GM23338 (cell line): ENCODE data around the gene RPL36A. TPM values are rescaled to one million over a fixed set of nuclear protein-coding genes. Genes with fewer than 3 reads are reported as not detected.
A peak's percentile ranks its signal among the peaks of the same experiment; 100 is the strongest.

Experiments
- ATAC-seq: fragments of 200-7000 bp; cut with Tn5 transposase; 3 replicates; pipeline ENCODE4 v1.9.1; 2020
- DNase-seq: peaks from one replicate; pipeline ENCODE4 v3.0.0-alpha.2; 2015; ENCODE audit warnings: low spot score
- H2AFZ ChIP-seq: fragments of 200-600 bp; sonication (generic); 2 replicates; pipeline ENCODE4 v1.8.0; 2016; ENCODE audit warnings: antibody characterized with exemption, mild to moderate bottlenecking, moderate library complexity
- H3F3A ChIP-seq: fragments of 200-600 bp; sonication (generic); replicated peaks from 2 replicates; pipeline ENCODE4 v1.8.0; 2017; ENCODE audit warnings: antibody characterized with exemption, mixed run types, low read depth
- H3K27ac ChIP-seq: fragments of 200-600 bp; sonication (generic); 2 replicates; pipeline ENCODE4 v1.6.1; 2016; ENCODE audit warnings: low read depth
- H3K27me3 ChIP-seq: fragments of 200-600 bp; sonication (generic); 2 replicates; pipeline ENCODE4 v1.8.0; 2016; ENCODE audit warnings: mild to moderate bottlenecking, mixed run types, moderate library complexity; ENCODE audit not compliant: insufficient read depth
- H3K36me3 ChIP-seq: fragments of 200-600 bp; sonication (generic); 2 replicates; pipeline ENCODE4 v1.8.0; 2016; ENCODE audit warnings: mild to moderate bottlenecking; ENCODE audit not compliant: insufficient read depth
- H3K4me1 ChIP-seq: fragments of 200-600 bp; sonication (generic); 2 replicates; pipeline ENCODE4 v1.8.0; 2016; ENCODE audit warnings: mild to moderate bottlenecking, moderate library complexity; ENCODE audit not compliant: insufficient read depth
- H3K4me2 ChIP-seq: fragments of 200-600 bp; sonication (generic); 2 replicates; pipeline ENCODE4 v1.7.1; 2017; ENCODE audit warnings: mixed run types
- H3K4me3 ChIP-seq: fragments of 200-600 bp; sonication (generic); 2 replicates; pipeline ENCODE4 v1.6.1; 2016; ENCODE audit warnings: mixed run types
- H3K79me2 ChIP-seq: fragments of 200-600 bp; sonication (generic); replicated peaks from 2 replicates; pipeline ENCODE4 v1.8.0; 2017; ENCODE audit warnings: mild to moderate bottlenecking; ENCODE audit not compliant: insufficient read depth
- H3K9me2 ChIP-seq: fragments of 200-600 bp; sonication (generic); 2 replicates; pipeline ENCODE4 v1.8.0; 2017; ENCODE audit not compliant: insufficient read depth
- H4K20me1 ChIP-seq: fragments of 200-600 bp; sonication (generic); replicated peaks from 2 replicates; pipeline ENCODE4 v1.8.0; 2017; ENCODE audit warnings: mild to moderate bottlenecking; ENCODE audit not compliant: insufficient read depth
- H3K27ac Mint-ChIP-seq: 2 replicates; pipeline ENCODE4 v1.8.0; 2020; ENCODE audit warnings: inconsistent platforms, mild to moderate bottlenecking, moderate library complexity, mixed read lengths
- H3K27me3 Mint-ChIP-seq: 3 replicates; pipeline ENCODE4 v1.8.0; 2022; ENCODE audit warnings: low read depth, mild to moderate bottlenecking, moderate library complexity, mixed read lengths, inconsistent platforms; ENCODE audit not compliant: insufficient read depth, poor library complexity
- H3K36me3 Mint-ChIP-seq: 3 replicates; pipeline ENCODE4 v1.8.0; 2021; ENCODE audit warnings: low read depth, mild to moderate bottlenecking, inconsistent platforms, moderate library complexity, mixed read lengths
- H3K4me1 Mint-ChIP-seq: 3 replicates; pipeline ENCODE4 v1.8.0; 2020; ENCODE audit warnings: mild to moderate bottlenecking, inconsistent platforms, mixed read lengths
- H3K4me3 Mint-ChIP-seq: 3 replicates; pipeline ENCODE4 v1.8.0; 2021; ENCODE audit warnings: moderate library complexity, mild to moderate bottlenecking, inconsistent platforms, mixed read lengths
- H3K9me3 Mint-ChIP-seq: 3 replicates; pipeline ENCODE4 v1.8.0; 2020; ENCODE audit warnings: moderate library complexity, mild to moderate bottlenecking, inconsistent platforms, mixed read lengths
- JUNB ChIP-seq: IDR thresholded peaks from one replicate; pipeline ENCODE4 v1.6.1; 2016; ENCODE audit warnings: antibody characterized with exemption; ENCODE audit not compliant: unreplicated experiment
- NANOG ChIP-seq: IDR thresholded peaks from 2 replicates; pipeline ENCODE4 v1.6.1; 2016; ENCODE audit warnings: antibody characterized with exemption, borderline replicate concordance
- ZNF114 ChIP-seq: fragments of 250-450 bp; sonication (Bioruptor Pico); IDR thresholded peaks from 2 replicates; pipeline ENCODE4 v1.5.0; 2020; ENCODE audit warnings: mild to moderate bottlenecking, moderate library complexity
- ZNF331 ChIP-seq: fragments of 250-450 bp; sonication (Bioruptor Pico); IDR thresholded peaks from 2 replicates; pipeline ENCODE4 v1.5.0; 2020; ENCODE audit warnings: low read depth, mild to moderate bottlenecking, moderate library complexity
- ZNF462 ChIP-seq: fragments of 250-450 bp; sonication (Bioruptor Pico); IDR thresholded peaks from 2 replicates; pipeline ENCODE4 v1.5.0; 2020; ENCODE audit warnings: mild to moderate bottlenecking, moderate library complexity
- polyA plus RNA-seq: library from polyadenylated mRNA; unstranded; fragments of >200 nt; fragmentation: Nextera tagmentation; extraction: Ambion mirVana; gene quantifications from 2 replicates; pipeline ENCODE4 v1.2.1, GENCODE V29; 2016
- total RNA-seq: library from RNA; depleted of rRNA; stranded (reverse); fragments of >200 nt; shearing (Covaris generic); gene quantifications from 2 replicates; pipeline ENCODE4 v1.2.3, GENCODE V29; 2014
- TF ChIP-seq, protein P1 (sequence below), 2 experiments: fragments of 200-600 bp in 1 of 2; sonication (generic) in 1 of 2; conservative IDR thresholded peaks; 2 replicates each; pipeline versions ENCODE4 v1.5.1 to v1.6.1; 2016 to 2017; ENCODE audit warnings: antibody characterized with exemption in 2 of 2, low read depth in 2 of 2, mild to moderate bottlenecking in 2 of 2, moderate library complexity in 1 of 2
- TF ChIP-seq, protein P2 (sequence below): IDR thresholded peaks from 2 replicates; pipeline ENCODE4 v1.6.1; 2016; ENCODE audit warnings: antibody characterized with exemption

RPL36A gene
- total and polyA plus RNA-seq, 2 experiments from 2014 or later, result 901 to 1,348 TPM

GRCh38 chrX:101357166-101357795 lies 33.5 kb upstream of the RPL36A start:
- Histone ChIP-seq H4K20me1 (no peaks in the 10 kb centered on the region), H3K27ac (no peak overlapping the region), H3K36me3 (no peaks in the 10 kb centered on the region), H3K27me3 (no peaks in the 10 kb centered on the region), H3K4me2 (no peak overlapping the region), H3K9me2 (no peaks in the 10 kb centered on the region), H3K4me3 (no peak overlapping the region), H2AFZ (0 out of 2 replicates have a peak overlapping the region, but pooled peaks have one; percentile 23), H3K4me1 (no peaks in the 10 kb centered on the region), H3K79me2 (no peaks in the 10 kb centered on the region), H3F3A (no peaks in the 10 kb centered on the region)
- TF ChIP-seq, protein P1, sequence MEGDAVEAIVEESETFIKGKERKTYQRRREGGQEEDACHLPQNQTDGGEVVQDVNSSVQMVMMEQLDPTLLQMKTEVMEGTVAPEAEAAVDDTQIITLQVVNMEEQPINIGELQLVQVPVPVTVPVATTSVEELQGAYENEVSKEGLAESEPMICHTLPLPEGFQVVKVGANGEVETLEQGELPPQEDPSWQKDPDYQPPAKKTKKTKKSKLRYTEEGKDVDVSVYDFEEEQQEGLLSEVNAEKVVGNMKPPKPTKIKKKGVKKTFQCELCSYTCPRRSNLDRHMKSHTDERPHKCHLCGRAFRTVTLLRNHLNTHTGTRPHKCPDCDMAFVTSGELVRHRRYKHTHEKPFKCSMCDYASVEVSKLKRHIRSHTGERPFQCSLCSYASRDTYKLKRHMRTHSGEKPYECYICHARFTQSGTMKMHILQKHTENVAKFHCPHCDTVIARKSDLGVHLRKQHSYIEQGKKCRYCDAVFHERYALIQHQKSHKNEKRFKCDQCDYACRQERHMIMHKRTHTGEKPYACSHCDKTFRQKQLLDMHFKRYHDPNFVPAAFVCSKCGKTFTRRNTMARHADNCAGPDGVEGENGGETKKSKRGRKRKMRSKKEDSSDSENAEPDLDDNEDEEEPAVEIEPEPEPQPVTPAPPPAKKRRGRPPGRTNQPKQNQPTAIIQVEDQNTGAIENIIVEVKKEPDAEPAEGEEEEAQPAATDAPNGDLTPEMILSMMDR (conservative IDR thresholded peaks at IDR 0.05; ENCODE audit: low read depth in 2 of 2), result peak in 1 of 2 experiments; percentile 32; a peak in 3 of 4 replicates
- TF ChIP-seq JUNB, result no peak
- peak; percentile 49 for DNase-seq
- no peaks in the 10 kb centered on the region for H3K27me3 Mint-ChIP-seq
- no peak overlapping the region for H3K27ac Mint-ChIP-seq
- H3K4me3 Mint-ChIP-seq, result no peak overlapping the region
- H3K9me3 Mint-ChIP-seq, result no peaks in the 10 kb centered on the region
- no peaks in the 10 kb centered on the region for H3K36me3 Mint-ChIP-seq
- H3K4me1 Mint-ChIP-seq, result peaks cover 2% of the 10 kb centered on the region; the same call in 1 of the 3 replicates
- ATAC-seq, result peak; percentile 81

DNA sequence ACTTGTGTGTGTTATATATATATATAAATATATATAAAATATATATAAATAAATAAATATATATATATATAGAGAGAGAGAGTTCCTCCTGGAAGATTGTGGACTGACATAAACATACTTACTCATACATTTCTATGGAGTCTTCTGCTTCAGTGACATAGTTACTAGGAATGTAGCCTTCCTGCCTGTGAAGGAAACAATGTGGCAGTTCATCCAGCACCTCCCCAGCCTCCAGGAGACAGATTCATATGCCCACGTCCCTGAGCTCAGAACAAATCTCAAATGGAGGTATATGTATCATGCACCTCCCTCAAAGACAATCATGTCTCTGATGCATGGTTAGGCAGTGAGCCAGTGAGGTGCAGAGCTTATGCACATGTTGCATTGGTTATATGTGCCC lies 30.8 kb upstream of the RPL36A start:
- Mint-ChIP-seq H3K4me1 (peaks cover 2% of the 10 kb centered on the region; the same call in 1 of the 3 replicates), H3K4me3 (no peak overlapping the region), H3K27me3 (no peaks in the 10 kb centered on the region), H3K9me3 (no peaks in the 10 kb centered on the region), H3K27ac (no peak overlapping the region), H3K36me3 (no peaks in the 10 kb centered on the region)
- H3K4me2 ChIP-seq, result no peak overlapping the region
- no peak overlapping the region for H3K27ac ChIP-seq
- H3K36me3 ChIP-seq, result no peaks in the 10 kb centered on the region
- no peaks in the 10 kb centered on the region for H3K79me2 ChIP-seq
- H4K20me1 ChIP-seq, result no peaks in the 10 kb centered on the region
- H3F3A ChIP-seq, result no peaks in the 10 kb centered on the region
- no peaks in the 10 kb centered on the region for H3K27me3 ChIP-seq
- no peak for DNase-seq
- no peak overlapping the region for H3K4me3 ChIP-seq
- no peak overlapping the region for H2AFZ ChIP-seq
- H3K4me1 ChIP-seq, result no peaks in the 10 kb centered on the region
- no peaks in the 10 kb centered on the region for H3K9me2 ChIP-seq
- no peak for ATAC-seq
- TF ChIP-seq, protein P1 (conservative IDR thresholded peaks at IDR 0.05; ENCODE audit: low read depth in 2 of 2), result no peak
- TF ChIP-seq, protein P2, sequence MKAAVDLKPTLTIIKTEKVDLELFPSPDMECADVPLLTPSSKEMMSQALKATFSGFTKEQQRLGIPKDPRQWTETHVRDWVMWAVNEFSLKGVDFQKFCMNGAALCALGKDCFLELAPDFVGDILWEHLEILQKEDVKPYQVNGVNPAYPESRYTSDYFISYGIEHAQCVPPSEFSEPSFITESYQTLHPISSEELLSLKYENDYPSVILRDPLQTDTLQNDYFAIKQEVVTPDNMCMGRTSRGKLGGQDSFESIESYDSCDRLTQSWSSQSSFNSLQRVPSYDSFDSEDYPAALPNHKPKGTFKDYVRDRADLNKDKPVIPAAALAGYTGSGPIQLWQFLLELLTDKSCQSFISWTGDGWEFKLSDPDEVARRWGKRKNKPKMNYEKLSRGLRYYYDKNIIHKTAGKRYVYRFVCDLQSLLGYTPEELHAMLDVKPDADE, result no peak
- no peak for TF ChIP-seq ZNF462 (CRISPR knock-in tag)
- no peak for TF ChIP-seq ZNF331 (CRISPR knock-in tag)
- TF ChIP-seq NANOG, result no peak
- no peak for TF ChIP-seq ZNF114
